GM12878 (cell line): ENCODE measurements around the gene MMP11. TPM values are rescaled to one million over a fixed set of nuclear protein-coding genes. Genes with fewer than 3 reads are reported as not detected.

ENCODE experiments used
- EED ChIP-seq: sonication (generic); IDR thresholded peaks from 2 replicates; pipeline ENCODE4 v1.6.1; 2016; ENCODE audit warnings: antibody characterized with exemption, low read depth
- NFYA ChIP-seq: IDR thresholded peaks from 2 replicates; pipeline ENCODE4 v1.6.1; 2011; ENCODE audit warnings: low read depth, mild to moderate bottlenecking, low read length, improper control_type of control experiment, borderline replicate concordance
- PML ChIP-seq: IDR thresholded peaks from 2 replicates; pipeline ENCODE4 v1.6.1; 2012; ENCODE audit warnings: low read length, inconsistent platforms
- PRDM15 ChIP-seq: fragments of 450-650 bp; formaldehyde crosslinking; IDR thresholded peaks from 2 replicates; pipeline ENCODE4 v1.4.0; 2020; ENCODE audit warnings: mild to moderate bottlenecking, moderate library complexity
- RELB ChIP-seq: fragments of 450-650 bp; IDR thresholded peaks from 2 replicates; pipeline ENCODE4 v1.6.1; 2017; ENCODE audit warnings: low read depth, mild to moderate bottlenecking, moderate library complexity
- polyA plus RNA-seq, 11 experiments: library from polyadenylated mRNA; depleted of rRNA in 4 of 11; unstranded in 6 of 11; stranded (reverse) in 5 of 11; fragments of >200 nt; fragmentation: Nextera tagmentation in 4 of 11; fragmentation: Illumina TruSeq in 1 of 11; extraction: Ambion mirVana in 4 of 11; extraction: Trizol in 1 of 11; gene quantifications; 1 replicate in 1 of 11; 2 replicates in 10 of 11; pipeline versions ENCODE4 v1.2.1 to v1.2.3, GENCODE V29; 2011 to 2016; ENCODE audit warnings: inconsistent platforms in 2 of 11, missing spikeins in 2 of 11, low read depth in 1 of 11
- total RNA-seq, 4 experiments: library from RNA; depleted of rRNA in 3 of 4; stranded (reverse); fragments of >200 nt in 3 of 4; fragmentation: Illumina TruSeq in 1 of 4; extraction: Trizol in 1 of 4; gene quantifications; 2 replicates each; pipeline versions ENCODE4 v1.2.1 to v1.2.3, GENCODE V29; 2013 to 2021

The MMP11 gene
- total and polyA plus RNA-seq, 10 of the 15 experiments (the other 5 are each of a cell fraction or from before 2014, with no cell fraction given): 0.03 to 1.1 (median 0.31) TPM; not detected in 2

GRCh38 chr22:23760056-23760455 is 12.6 kb upstream of the MMP11 start (continued):
- TF ChIP-seq PRDM15 (CRISPR knock-in tag): no peak
- no peak for TF ChIP-seq NFYA
- TF ChIP-seq RELB: no peak
- no peak for TF ChIP-seq EED
- TF ChIP-seq PML: no peak
